GM15510 (cell line): Measurements from ENCODE around the gene RDH13.

ENCODE experiments used
- POLR2A ChIP-seq: IDR thresholded peaks from 3 replicates; pipeline ENCODE4 v1.6.1; 2011; ENCODE audit warnings: borderline replicate concordance; ENCODE audit not compliant: insufficient read length; ENCODE audit errors: extremely low read depth

RDH13 gene

GRCh38 chr19:55044771-55045716 is 17.9 kb downstream of the RDH13 start:
- no peak for TF ChIP-seq POLR2A

GRCh38 chr19:55044286-55044685 is 18.7 kb downstream of the RDH13 start:
- no peak for TF ChIP-seq POLR2A

DNA sequence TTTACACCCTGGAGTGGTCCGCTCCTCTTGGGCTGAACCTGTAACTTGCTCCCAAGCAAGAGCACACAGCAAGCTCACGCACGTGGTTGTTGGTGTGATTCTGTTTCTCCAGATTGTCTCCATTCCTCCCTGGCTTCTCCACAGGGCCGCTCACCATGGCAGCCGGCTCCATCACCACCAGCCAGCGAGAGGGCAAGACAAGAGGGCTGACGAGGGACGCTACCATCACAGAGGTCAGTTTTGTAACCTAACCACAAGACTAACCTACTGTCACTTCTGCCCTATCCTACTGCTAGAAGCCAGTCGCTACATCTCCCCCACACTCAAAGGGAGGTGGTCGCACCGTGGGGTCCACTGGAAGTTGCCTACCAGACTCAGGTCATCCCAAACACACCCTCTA is 20.3 kb downstream of the RDH13 start:
- no peak for TF ChIP-seq POLR2A

- TF ChIP-seq POLR2A: no peak
These were observed 20.6 kb downstream of the RDH13 start for GRCh38 chr19:55042344-55042678.

- no peak for TF ChIP-seq POLR2A
These were observed 21.2 kb downstream of the RDH13 start for GRCh38 chr19:55041627-55042343.

- TF ChIP-seq POLR2A: no peak
These were observed 21.7 kb downstream of the RDH13 start for GRCh38 chr19:55041244-55041626.

GRCh38 chr19:55036058-55036457 is 26.9 kb downstream of the RDH13 start:
- no peak for TF ChIP-seq POLR2A

- no peak for TF ChIP-seq POLR2A
These were observed 28.2 kb downstream of the RDH13 start for GRCh38 chr19:55034751-55035150.

DNA sequence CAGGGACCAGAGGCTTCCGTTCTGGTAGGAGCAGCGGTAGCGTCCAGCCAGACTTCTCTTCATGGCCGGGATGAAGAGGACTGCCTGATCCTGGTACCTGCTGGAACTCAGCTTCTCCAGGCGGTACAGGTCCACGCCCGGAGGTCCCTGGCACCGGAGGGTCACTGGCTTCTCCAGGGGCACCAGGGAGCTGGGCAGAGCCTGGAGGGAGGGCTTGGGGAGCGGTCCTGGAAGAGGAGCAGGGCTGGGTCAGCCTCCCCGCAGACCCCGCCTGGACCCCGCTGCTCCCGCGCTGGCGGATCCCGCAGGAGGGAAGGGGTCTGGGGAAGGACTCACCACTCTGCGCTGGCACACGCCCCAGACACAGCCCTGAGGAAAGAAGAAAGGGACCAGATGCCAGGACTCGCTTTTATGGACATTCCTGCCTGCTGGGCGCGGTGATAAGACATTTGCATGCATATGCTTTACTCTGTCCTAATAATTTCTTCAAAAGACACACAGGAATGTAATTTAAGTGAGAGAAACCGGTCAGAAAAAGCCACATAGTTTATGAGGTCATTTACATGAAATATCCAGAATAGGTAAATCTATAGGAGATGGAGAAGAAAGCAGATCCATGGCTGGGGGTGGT is 30.7 kb downstream of the RDH13 start:
- no peak for TF ChIP-seq POLR2A

DNA sequence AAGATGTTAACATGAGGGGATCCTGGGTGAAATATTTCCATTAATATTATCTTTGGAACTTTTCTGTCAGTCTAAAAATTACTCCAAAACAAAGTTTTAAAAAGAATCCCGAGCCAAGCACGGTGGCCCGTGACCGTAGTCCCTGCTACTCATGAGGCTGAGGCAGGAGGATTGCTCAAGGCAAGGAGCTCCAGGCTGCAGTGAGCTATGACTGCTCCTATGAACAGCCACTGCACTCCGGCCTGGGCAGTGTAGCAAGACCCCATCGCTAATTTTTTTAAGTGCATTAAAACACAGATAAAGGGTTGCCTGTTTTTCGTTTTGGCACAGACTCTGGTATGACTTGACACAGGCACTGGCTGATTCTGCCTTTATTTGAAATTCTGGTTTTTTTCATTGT is 31.8 kb downstream of the RDH13 start:
- no peak for TF ChIP-seq POLR2A

- no peak for TF ChIP-seq POLR2A
These were observed 34.2 kb downstream of the RDH13 start for GRCh38 chr19:55028757-55029156.

DNA sequence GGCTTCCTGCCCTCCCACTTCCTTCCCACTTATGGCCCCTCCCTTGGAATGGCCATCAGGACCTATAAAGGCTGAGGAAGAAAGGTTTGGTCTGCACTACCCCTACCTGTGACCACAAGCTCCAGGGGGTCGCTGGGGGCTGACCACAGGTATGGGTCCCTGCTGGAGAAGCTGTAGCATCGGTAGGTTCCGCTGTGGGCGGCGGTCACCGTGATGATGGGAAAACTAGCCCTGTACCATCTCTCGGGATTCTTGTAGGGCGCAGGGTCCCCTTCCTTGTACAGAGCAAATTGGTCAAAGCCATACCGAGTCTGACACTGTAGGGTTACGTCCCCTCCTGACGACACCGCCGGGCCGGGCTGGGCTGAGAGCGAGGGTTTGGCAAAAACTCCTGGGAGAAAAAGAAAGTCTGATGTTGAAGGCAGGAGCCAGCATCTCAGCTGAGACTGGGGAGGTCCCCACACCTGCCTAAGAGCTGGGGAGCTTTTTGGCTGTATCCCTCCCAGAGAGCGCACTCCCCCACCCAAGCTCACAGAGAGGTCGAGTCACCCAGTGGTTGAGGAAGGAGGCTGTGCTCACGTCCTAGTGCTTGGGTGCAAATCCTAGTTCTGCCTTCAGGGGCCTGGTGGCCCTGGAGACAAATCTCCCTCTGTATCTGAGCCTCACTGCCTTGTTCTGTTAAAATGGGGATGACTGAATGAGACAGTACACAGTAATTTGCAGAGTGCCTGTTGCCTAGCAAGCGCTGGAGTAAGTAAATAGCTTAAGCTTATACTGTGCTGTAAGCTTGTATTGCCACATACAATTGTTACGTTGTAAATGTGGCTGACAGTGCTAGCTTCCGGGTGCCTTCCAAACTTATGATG is 35.2 kb downstream of the RDH13 start:
- TF ChIP-seq POLR2A: no peak

DNA sequence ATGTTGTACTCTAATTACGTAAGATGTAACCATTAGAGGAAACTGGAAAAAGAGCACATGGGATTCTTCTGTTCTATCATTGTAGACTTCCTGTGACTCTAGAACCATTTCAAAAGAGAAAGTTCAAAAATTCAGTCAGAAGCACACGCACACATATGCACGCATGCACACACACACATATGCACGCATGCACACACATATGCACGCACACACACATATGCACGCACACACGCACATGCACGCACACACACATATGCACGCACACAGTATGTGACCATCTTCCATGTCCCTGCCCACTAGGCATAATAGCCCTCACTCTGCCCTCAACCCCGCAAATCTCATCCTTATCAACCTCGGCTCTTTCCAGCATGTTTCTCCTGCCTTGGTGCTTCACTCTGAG is 38.8 kb downstream of the RDH13 start:
- TF ChIP-seq POLR2A: no peak

GRCh38 chr19:55018633-55019032 is 44.3 kb downstream of the RDH13 start:
- no peak for TF ChIP-seq POLR2A

- TF ChIP-seq POLR2A: no peak
These were observed 44.7 kb downstream of the RDH13 start for GRCh38 chr19:55018216-55018615.

DNA sequence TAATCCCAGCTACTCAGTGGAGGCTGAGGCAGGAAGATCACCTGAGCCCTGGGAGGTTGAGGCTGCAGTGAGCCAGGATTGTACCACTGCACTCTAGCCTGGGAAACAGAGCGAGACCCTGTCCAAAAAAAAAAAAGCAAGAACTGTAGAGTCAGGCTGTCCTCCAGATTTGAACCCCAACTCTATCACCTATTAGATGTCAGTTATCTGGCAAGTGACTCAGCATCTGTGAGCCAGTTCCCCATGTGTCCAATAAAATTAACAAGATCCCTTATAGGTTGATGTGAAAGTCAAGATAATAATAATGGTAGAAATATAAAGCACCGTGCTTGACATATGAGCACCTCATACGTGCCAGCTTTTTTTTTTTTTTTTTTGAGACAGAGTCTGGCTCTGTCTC is 46.9 kb downstream of the RDH13 start:
- no peak for TF ChIP-seq POLR2A

GRCh38 chr19:55015126-55015525 is 47.8 kb downstream of the RDH13 start:
- no peak for TF ChIP-seq POLR2A
